ENCODE measurements around the gene FOXR1. TPM values are rescaled to one million over a fixed set of nuclear protein-coding genes. Genes with fewer than 3 reads are reported as not detected.

The FOXR1 gene
- total RNA-seq, 4 donors from 2014 or later = not detected

DNA sequence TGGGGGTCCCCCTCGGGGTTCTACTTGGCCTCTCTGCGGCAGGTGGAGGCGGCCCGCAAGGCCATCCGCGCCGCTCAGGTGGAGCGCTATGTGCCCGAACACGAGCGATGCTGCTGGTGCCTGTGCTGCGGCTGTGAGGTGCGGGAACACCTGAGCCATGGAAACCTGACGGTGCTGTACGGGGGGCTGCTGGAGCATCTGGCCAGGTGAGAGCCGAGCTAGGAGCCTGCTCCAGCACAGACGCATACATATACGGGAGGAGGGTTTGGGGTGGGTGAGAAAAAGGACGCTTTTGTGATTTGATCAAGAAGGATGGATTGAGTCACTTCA lies 26.8 kb downstream of the FOXR1 start:
- TF ChIP-seq POLR2A (IDR thresholded peaks at IDR 0.05; ENCODE audit: low read depth) (no peak), POLR2AphosphoS5 (IDR thresholded peaks at IDR 0.05) (no peak), EP300 (IDR thresholded peaks at IDR 0.05) (no peak)
- TF ChIP-seq, protein P1, sequence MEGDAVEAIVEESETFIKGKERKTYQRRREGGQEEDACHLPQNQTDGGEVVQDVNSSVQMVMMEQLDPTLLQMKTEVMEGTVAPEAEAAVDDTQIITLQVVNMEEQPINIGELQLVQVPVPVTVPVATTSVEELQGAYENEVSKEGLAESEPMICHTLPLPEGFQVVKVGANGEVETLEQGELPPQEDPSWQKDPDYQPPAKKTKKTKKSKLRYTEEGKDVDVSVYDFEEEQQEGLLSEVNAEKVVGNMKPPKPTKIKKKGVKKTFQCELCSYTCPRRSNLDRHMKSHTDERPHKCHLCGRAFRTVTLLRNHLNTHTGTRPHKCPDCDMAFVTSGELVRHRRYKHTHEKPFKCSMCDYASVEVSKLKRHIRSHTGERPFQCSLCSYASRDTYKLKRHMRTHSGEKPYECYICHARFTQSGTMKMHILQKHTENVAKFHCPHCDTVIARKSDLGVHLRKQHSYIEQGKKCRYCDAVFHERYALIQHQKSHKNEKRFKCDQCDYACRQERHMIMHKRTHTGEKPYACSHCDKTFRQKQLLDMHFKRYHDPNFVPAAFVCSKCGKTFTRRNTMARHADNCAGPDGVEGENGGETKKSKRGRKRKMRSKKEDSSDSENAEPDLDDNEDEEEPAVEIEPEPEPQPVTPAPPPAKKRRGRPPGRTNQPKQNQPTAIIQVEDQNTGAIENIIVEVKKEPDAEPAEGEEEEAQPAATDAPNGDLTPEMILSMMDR (IDR thresholded peaks at IDR 0.05) = no peak
- H3K9me3 ChIP-seq = no peaks in the 10 kb centered on the region
- peak overlapping the region; percentile 64 to 90 (median 80) for H3K4me3 ChIP-seq
- H3K27ac ChIP-seq (replicated peaks in 1 of 4) = peak overlapping the region; percentile 87 to 96 (median 88)
- H3K27me3 ChIP-seq = no peaks in the 10 kb centered on the region
- 0% methylated on average over 12 of the region's 19 CpGs for WGBS
- peaks cover 20 to 42% (median 39%) of the 10 kb centered on the region in 4 donors for H3K36me3 ChIP-seq
- no peak for DNase-seq (ENCODE audit: extremely low spot score)
- peaks cover 13 to 41% (median 35%) of the 10 kb centered on the region in 4 donors for H3K4me1 ChIP-seq
- intact Hi-C loops (cut with DNase I) = no loop called here

DNA sequence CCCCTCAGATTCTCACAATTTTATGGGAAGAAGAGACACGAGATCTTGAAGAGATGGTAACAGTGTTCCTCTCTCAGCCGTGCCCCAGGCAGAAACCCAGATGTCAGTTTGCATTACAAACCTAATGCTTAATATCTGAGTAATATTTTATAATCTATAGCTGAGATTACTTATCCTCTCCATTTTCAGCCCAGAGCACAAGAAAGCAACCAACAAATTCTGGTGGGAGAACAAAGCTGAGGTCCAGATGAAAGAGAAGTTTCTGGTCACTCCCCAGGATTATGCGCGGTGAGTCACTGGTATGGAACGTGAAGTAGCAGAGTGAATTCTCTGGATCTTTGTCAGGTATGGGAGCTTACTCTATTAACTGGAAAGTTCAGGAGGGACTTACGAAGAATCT lies 27.3 kb downstream of the FOXR1 start:
- Histone ChIP-seq H3K36me3 (peaks cover 25 to 47% (median 44%) of the 10 kb centered on the region in 4 donors), H3K27me3 (no peaks in the 10 kb centered on the region), H3K27ac (replicated peaks in 1 of 4) (peak overlapping the region; percentile 87 to 96 (median 88)), H3K4me1 (peaks cover 13 to 41% (median 35%) of the 10 kb centered on the region in 4 donors), H3K4me3 (peak overlapping the region; percentile 64 to 90 (median 80)), H3K9me3 (no peaks in the 10 kb centered on the region)
- intact Hi-C loops (cut with DNase I) = no loop called here
- DNase-seq (ENCODE audit: extremely low spot score) = no peak
- no peak for TF ChIP-seq EP300 (IDR thresholded peaks at IDR 0.05)
- TF ChIP-seq, protein P1 (IDR thresholded peaks at IDR 0.05) = no peak
- no peak for TF ChIP-seq POLR2A (IDR thresholded peaks at IDR 0.05; ENCODE audit: low read depth)
- TF ChIP-seq POLR2AphosphoS5 (IDR thresholded peaks at IDR 0.05) = peak in 1 of 2 donors; percentile 51
- WGBS = 39% methylated on average over 6 of the region's 6 CpGs

DNA sequence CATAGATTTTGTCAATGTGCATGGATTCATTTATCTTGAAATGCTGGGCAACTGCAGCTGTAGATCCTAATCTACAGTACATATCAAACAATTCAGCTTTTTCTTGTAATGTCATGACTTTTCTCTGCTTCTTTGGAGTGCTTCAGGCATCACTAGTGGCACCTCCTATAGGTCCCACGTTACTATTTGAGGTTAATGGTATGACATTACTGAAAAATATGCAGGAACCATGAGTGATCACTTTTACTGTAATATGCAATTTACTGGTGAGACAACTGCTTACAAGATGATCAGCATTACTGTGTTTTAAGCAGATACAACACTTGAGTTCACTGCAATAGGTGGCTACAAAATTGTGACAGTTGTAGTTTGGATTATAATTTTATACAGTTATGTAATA lies 29.3 kb downstream of the FOXR1 start:
- peaks cover 13 to 41% (median 35%) of the 10 kb centered on the region in 4 donors for H3K4me1 ChIP-seq
- H3K4me3 ChIP-seq = no peak overlapping the region
- 31% methylated on average over 1 of the region's 1 CpG for WGBS
- no peak for DNase-seq (ENCODE audit: extremely low spot score)
- H3K9me3 ChIP-seq = no peaks in the 10 kb centered on the region
- no peaks in the 10 kb centered on the region for H3K27me3 ChIP-seq
- H3K27ac ChIP-seq (replicated peaks in 1 of 4) = peak overlapping the region in 1 of 4 donors; percentile 87
- TF ChIP-seq EP300 (IDR thresholded peaks at IDR 0.05) = no peak
- peaks cover 35 to 68% (median 61%) of the 10 kb centered on the region in 4 donors for H3K36me3 ChIP-seq
- intact Hi-C loops (cut with DNase I) = no loop called here

DNA sequence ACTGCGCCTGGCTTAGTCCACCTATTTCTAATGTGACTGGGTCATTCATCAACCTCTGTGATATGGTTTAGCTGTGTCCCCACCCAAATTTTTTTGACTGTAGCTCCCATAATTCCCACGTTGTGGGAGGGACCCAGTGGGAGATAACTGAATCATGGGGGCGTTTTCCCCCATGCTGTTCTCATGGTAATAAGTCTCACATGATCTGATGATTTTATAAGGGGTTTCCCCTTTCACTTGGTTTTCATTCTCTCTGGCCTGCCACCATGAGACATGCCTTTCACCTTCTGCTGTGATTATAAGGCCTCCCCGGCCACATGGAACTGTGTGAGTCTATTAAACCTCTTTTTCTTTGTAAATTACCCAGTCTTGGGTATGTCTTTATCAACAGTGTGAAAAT lies 35.1 kb downstream of the FOXR1 start:
- WGBS = 90% methylated on average over 4 of the region's 4 CpGs
- Histone ChIP-seq H3K4me3 (no peak overlapping the region), H3K27me3 (no peaks in the 10 kb centered on the region), H3K9me3 (no peaks in the 10 kb centered on the region), H3K4me1 (no peaks in the 10 kb centered on the region), H3K36me3 (peaks cover 52 to 100% (median 81%) of the 10 kb centered on the region in 4 donors), H3K27ac (replicated peaks in 1 of 4) (no peak overlapping the region)
- DNase-seq (ENCODE audit: extremely low spot score) = no peak
- intact Hi-C loops (cut with DNase I) = no loop called here
- TF ChIP-seq, protein P1 (IDR thresholded peaks at IDR 0.05) = no peak
- TF ChIP-seq EP300 (IDR thresholded peaks at IDR 0.05) = no peak

DNA sequence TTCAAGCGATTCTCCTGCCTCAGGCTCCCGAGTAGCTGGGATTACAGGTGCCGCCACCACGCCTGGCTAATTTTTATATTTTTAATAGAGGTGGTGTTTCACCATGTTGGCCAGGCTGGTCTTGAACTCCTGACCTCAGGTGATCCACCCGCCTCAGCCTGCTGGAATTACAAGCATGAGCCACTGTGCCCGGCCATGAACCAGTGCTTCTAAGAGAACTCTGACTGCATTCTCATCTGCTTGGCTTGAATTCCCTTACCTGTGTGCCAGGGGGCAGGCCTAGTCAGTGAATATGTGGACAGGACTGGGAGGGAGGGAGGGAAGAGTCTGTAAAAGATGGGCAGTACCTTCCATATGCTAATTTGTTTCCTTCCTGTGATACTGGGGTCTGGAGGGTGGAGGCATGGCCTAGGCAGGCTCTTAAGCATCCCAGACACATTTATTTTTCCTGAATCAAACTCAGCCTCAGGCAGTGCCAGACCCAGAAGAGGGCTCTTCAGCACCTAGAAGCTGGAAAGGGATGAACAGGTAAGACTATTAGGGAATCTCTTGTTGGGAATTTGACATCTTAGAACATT lies 40.0 kb downstream of the FOXR1 start:
- intact Hi-C loops (cut with DNase I) = no loop called here
- Histone ChIP-seq H3K4me1 (peaks cover 11 to 16% (median 13%) of the 10 kb centered on the region in 4 donors), H3K27me3 (no peaks in the 10 kb centered on the region), H3K27ac (replicated peaks in 1 of 4) (no peak overlapping the region), H3K9me3 (no peaks in the 10 kb centered on the region), H3K4me3 (no peak overlapping the region), H3K36me3 (peaks cover 63 to 98% (median 89%) of the 10 kb centered on the region in 4 donors)
- no peak for DNase-seq (ENCODE audit: extremely low spot score)
- WGBS = 90% methylated on average over 6 of the region's 6 CpGs
- TF ChIP-seq, protein P1 (IDR thresholded peaks at IDR 0.05) = no peak
- no peak for TF ChIP-seq EP300 (IDR thresholded peaks at IDR 0.05)
- no peak for TF ChIP-seq POLR2AphosphoS5 (IDR thresholded peaks at IDR 0.05)
- TF ChIP-seq POLR2A (IDR thresholded peaks at IDR 0.05; ENCODE audit: low read depth) = no peak
